GM18868 (cell line): Measurements from ENCODE around the gene AIFM2.

Source experiments
- ATAC-seq: cut with Tn5 transposase; IDR thresholded peaks from one replicate; pipeline ENCODE4 v1.9.1; 2021; ENCODE audit warnings: mild to moderate bottlenecking, moderate library complexity; ENCODE audit not compliant: unreplicated experiment

Gene AIFM2

GRCh38 chr10:70146489-70147258, 14.0 kb upstream of the AIFM2 start, which contains the start of gene TYSND1:
TYSND1 (minus strand) TSS chr10:70146700; CDS start chr10:70146586, 114 bp downstream.
- ATAC-seq: peak; percentile 91

GRCh38 chr10:70145666-70146488, 13.3 kb upstream of the AIFM2 start:
- ATAC-seq: peak; percentile 56

GRCh38 chr10:70145166-70145665, 12.6 kb upstream of the AIFM2 start:
- no peak for ATAC-seq

- no peak for ATAC-seq
Measured at GRCh38 chr10:70144372-70145110, 11.9 kb upstream of the AIFM2 start.

GRCh38 chr10:70142555-70142954, 9.9 kb upstream of the AIFM2 start:
- no peak for ATAC-seq

- no peak for ATAC-seq
Measured at GRCh38 chr10:70140297-70140696, 7.7 kb upstream of the AIFM2 start.

- ATAC-seq: no peak
Measured at GRCh38 chr10:70139997-70140250, 7.3 kb upstream of the AIFM2 start.

- ATAC-seq: no peak
Measured at GRCh38 chr10:70139151-70139996, 6.7 kb upstream of the AIFM2 start.

GRCh38 chr10:70137927-70138883, 5.6 kb upstream of the AIFM2 start:
- ATAC-seq: no peak

GRCh38 chr10:70137135-70137534, 4.5 kb upstream of the AIFM2 start:
- ATAC-seq: no peak

- ATAC-seq: no peak
Measured at GRCh38 chr10:70135684-70136083, 3.1 kb upstream of the AIFM2 start.

GRCh38 chr10:70135046-70135445, 2.4 kb upstream of the AIFM2 start:
- ATAC-seq: no peak

- ATAC-seq: no peak
Measured at GRCh38 chr10:70131560-70131937, 1.1 kb downstream of the AIFM2 start.

- ATAC-seq: no peak
Measured at GRCh38 chr10:70130878-70131559, 1.6 kb downstream of the AIFM2 start.

- ATAC-seq: no peak
Measured at GRCh38 chr10:70126700-70127395, 5.8 kb downstream of the AIFM2 start.

GRCh38 chr10:70125918-70126552, 6.6 kb downstream of the AIFM2 start:
- no peak for ATAC-seq

GRCh38 chr10:70124918-70125317, 7.7 kb downstream of the AIFM2 start:
- no peak for ATAC-seq

- no peak for ATAC-seq
Measured at GRCh38 chr10:70124415-70124814, 8.2 kb downstream of the AIFM2 start.
